HepG2 (cell line): Measurements from ENCODE around the gene SMIM45.

Experiments used
- FOXA1 ChIP-seq, 2 experiments: fragments of 450-650 bp in 1 of 2; sonication (generic) in 1 of 2; formaldehyde crosslinking in 1 of 2; IDR thresholded peaks; 2 replicates each; pipeline versions ENCODE4 v1.4.0 to v1.6.1; 2016 to 2020; ENCODE audit warnings: missing genetic modification reagents in 1 of 2
- HDAC2 ChIP-seq: sonication (generic); formaldehyde crosslinking; IDR thresholded peaks from 2 replicates; pipeline ENCODE4 v1.4.0; 2020; ENCODE audit warnings: missing genetic modification reagents
- SAP130 ChIP-seq: IDR thresholded peaks from 2 replicates; pipeline ENCODE4 v1.6.1; 2016; ENCODE audit warnings: low read depth
- SMYD3 ChIP-seq: sonication (generic); formaldehyde crosslinking; IDR thresholded peaks from 2 replicates; pipeline ENCODE4 v1.8.1; 2023; ENCODE audit warnings: mild to moderate bottlenecking, missing genetic modification reagents
- SOX13 ChIP-seq, 3 experiments: fragments of 450-650 bp in 1 of 3; sonication (generic) in 1 of 3; formaldehyde crosslinking in 1 of 3; IDR thresholded peaks in 2 of 3; conservative IDR thresholded peaks in 1 of 3; 2 replicates each; pipeline versions ENCODE4 v1.5.0 to v1.6.1; 2016 to 2020; ENCODE audit warnings: antibody characterized with exemption in 1 of 3, mild to moderate bottlenecking in 1 of 3, missing compliant biosample characterization in 1 of 3, missing genetic modification reagents in 1 of 3, moderate library complexity in 1 of 3
- SOX5 ChIP-seq: IDR thresholded peaks from 2 replicates; pipeline ENCODE4 v1.6.1; 2016; ENCODE audit warnings: borderline replicate concordance
- SOX6 ChIP-seq, 2 experiments: fragments of 450-650 bp in 1 of 2; sonication (generic) in 1 of 2; formaldehyde crosslinking in 1 of 2; IDR thresholded peaks; 2 replicates each; pipeline versions ENCODE4 v1.4.0 to v1.6.1; 2017 to 2020; ENCODE audit warnings: antibody characterized with exemption in 1 of 2, mild to moderate bottlenecking in 1 of 2, missing genetic modification reagents in 1 of 2
- SP5 ChIP-seq: IDR thresholded peaks from 2 replicates; pipeline ENCODE4 v1.6.1; 2016; ENCODE audit warnings: low read depth, borderline replicate concordance
- SRF ChIP-seq: IDR thresholded peaks from 2 replicates; pipeline ENCODE4 v1.6.1; 2011; ENCODE audit warnings: mild to moderate bottlenecking, low read depth, low read length, moderate library complexity
- TEAD3 ChIP-seq: optimal IDR thresholded peaks from 2 replicates; pipeline ENCODE3; 2016; ENCODE audit warnings: borderline replicate concordance
- THAP11 ChIP-seq: IDR thresholded peaks from 2 replicates; pipeline ENCODE4 v1.6.1; 2016; ENCODE audit warnings: missing biosample characterization, missing genetic modification reagents
- ZBTB34 ChIP-seq: sonication (generic); formaldehyde crosslinking; IDR thresholded peaks from 2 replicates; pipeline ENCODE4 v1.8.0; 2022; ENCODE audit warnings: mild to moderate bottlenecking, missing genetic modification reagents
- ZBTB4 ChIP-seq: sonication (generic); formaldehyde crosslinking; IDR thresholded peaks from 2 replicates; pipeline ENCODE4 v1.4.0; 2020; ENCODE audit warnings: missing genetic modification reagents, mild to moderate bottlenecking, borderline replicate concordance
- ZC3H4 ChIP-seq: sonication (generic); formaldehyde crosslinking; IDR thresholded peaks from 2 replicates; pipeline ENCODE4 v1.4.0; 2020; ENCODE audit warnings: missing genetic modification reagents, borderline replicate concordance
- ZNF101 ChIP-seq: sonication (generic); formaldehyde crosslinking; IDR thresholded peaks from 2 replicates; pipeline ENCODE4 v1.4.0; 2020; ENCODE audit warnings: mild to moderate bottlenecking, low read depth, missing genetic modification reagents, borderline replicate concordance
- ZNF263 ChIP-seq: sonication (generic); formaldehyde crosslinking; IDR thresholded peaks from 2 replicates; pipeline ENCODE4 v1.4.0; 2020; ENCODE audit warnings: missing genetic modification reagents
- ZNF484 ChIP-seq: sonication (generic); formaldehyde crosslinking; IDR thresholded peaks from 2 replicates; pipeline ENCODE4 v1.5.1; 2020; ENCODE audit warnings: mild to moderate bottlenecking, low read depth, missing genetic modification reagents, borderline replicate concordance
- ZNF614 ChIP-seq: IDR thresholded peaks from 2 replicates; pipeline ENCODE4 v1.6.1; 2018; ENCODE audit warnings: missing biosample characterization, missing genetic modification reagents, inconsistent platforms, borderline replicate concordance
- TF ChIP-seq, protein P1 (sequence below): IDR thresholded peaks from 2 replicates; pipeline ENCODE4 v1.6.1; 2012; ENCODE audit warnings: low read length, improper control_type of control experiment
- TF ChIP-seq, protein P2 (sequence below): sonication (generic); formaldehyde crosslinking; IDR thresholded peaks from 2 replicates; pipeline ENCODE4 v1.8.0; 2022; ENCODE audit warnings: missing genetic modification reagents, mild to moderate bottlenecking, moderate library complexity, borderline replicate concordance

The SMIM45 gene

DNA sequence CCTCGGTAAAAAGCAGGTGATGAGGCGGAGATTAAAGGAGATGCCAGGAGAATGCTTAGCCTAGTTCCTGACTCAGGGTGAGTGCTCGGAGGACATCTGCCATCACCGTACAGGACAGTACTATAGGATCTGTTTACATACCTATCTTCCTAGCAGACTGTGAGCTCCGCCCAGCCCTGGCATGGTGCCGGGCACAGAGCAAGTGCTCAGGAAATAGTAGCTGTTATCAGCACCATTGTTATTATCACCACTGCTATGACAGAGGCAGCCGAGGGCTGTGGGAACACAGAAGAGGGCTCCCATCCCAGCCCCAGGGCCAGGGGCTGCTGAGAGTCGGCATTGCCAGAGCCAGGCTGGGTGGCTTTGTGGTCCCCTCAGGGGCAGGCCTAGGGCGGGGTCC, 16.7 kb downstream of the SMIM45 start (continued):
- TF ChIP-seq SMYD3 (CRISPR knock-in tag) (no peak), ZBTB4 (CRISPR knock-in tag) (no peak), TEAD3 (CRISPR knock-in tag) (peak; percentile 31), SAP130 (CRISPR knock-in tag) (0 out of 2 replicates have a peak, but pooled peaks have one; percentile 25), SOX13 (IDR thresholded peaks at IDR 0.05) (no peak), SOX13 (CRISPR knock-in tag; conservative IDR thresholded peaks at IDR 0.05 in 1 of 2, IDR thresholded peaks at IDR 0.05 in 1 of 2) (peak in 1 of 2 experiments; percentile 65; a peak in 1 of 4 replicates), ZC3H4 (CRISPR knock-in tag) (no peak), ZBTB34 (CRISPR knock-in tag) (no peak), SOX6 (IDR thresholded peaks at IDR 0.05) (no peak), SOX6 (CRISPR knock-in tag; IDR thresholded peaks at IDR 0.05) (0 out of 2 replicates have a peak, but pooled peaks have one; percentile 38), ZNF484 (CRISPR knock-in tag) (no peak), HDAC2 (CRISPR knock-in tag) (0 out of 2 replicates have a peak, but pooled peaks have one; percentile 18), SRF (no peak), ZNF263 (CRISPR knock-in tag) (peak; percentile 76), THAP11 (CRISPR knock-in tag) (no peak), ZNF101 (CRISPR knock-in tag) (no peak), SP5 (CRISPR knock-in tag) (peak; percentile 92), ZNF614 (CRISPR knock-in tag) (no peak), SOX5 (CRISPR knock-in tag) (peak; percentile 39; the same call in 1 of the 2 replicates), FOXA1 (IDR thresholded peaks at IDR 0.05) (no peak), FOXA1 (CRISPR knock-in tag; IDR thresholded peaks at IDR 0.05) (peak; percentile 47; the same call in 1 of the 2 replicates)
- TF ChIP-seq, protein P1, sequence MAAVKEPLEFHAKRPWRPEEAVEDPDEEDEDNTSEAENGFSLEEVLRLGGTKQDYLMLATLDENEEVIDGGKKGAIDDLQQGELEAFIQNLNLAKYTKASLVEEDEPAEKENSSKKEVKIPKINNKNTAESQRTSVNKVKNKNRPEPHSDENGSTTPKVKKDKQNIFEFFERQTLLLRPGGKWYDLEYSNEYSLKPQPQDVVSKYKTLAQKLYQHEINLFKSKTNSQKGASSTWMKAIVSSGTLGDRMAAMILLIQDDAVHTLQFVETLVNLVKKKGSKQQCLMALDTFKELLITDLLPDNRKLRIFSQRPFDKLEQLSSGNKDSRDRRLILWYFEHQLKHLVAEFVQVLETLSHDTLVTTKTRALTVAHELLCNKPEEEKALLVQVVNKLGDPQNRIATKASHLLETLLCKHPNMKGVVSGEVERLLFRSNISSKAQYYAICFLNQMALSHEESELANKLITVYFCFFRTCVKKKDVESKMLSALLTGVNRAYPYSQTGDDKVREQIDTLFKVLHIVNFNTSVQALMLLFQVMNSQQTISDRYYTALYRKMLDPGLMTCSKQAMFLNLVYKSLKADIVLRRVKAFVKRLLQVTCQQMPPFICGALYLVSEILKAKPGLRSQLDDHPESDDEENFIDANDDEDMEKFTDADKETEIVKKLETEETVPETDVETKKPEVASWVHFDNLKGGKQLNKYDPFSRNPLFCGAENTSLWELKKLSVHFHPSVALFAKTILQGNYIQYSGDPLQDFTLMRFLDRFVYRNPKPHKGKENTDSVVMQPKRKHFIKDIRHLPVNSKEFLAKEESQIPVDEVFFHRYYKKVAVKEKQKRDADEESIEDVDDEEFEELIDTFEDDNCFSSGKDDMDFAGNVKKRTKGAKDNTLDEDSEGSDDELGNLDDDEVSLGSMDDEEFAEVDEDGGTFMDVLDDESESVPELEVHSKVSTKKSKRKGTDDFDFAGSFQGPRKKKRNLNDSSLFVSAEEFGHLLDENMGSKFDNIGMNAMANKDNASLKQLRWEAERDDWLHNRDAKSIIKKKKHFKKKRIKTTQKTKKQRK, result no peak
- TF ChIP-seq, protein P2, sequence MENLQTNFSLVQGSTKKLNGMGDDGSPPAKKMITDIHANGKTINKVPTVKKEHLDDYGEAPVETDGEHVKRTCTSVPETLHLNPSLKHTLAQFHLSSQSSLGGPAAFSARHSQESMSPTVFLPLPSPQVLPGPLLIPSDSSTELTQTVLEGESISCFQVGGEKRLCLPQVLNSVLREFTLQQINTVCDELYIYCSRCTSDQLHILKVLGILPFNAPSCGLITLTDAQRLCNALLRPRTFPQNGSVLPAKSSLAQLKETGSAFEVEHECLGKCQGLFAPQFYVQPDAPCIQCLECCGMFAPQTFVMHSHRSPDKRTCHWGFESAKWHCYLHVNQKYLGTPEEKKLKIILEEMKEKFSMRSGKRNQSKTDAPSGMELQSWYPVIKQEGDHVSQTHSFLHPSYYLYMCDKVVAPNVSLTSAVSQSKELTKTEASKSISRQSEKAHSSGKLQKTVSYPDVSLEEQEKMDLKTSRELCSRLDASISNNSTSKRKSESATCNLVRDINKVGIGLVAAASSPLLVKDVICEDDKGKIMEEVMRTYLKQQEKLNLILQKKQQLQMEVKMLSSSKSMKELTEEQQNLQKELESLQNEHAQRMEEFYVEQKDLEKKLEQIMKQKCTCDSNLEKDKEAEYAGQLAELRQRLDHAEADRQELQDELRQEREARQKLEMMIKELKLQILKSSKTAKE (CRISPR knock-in tag), result no peak
